NOMO-1 treated with dmso at 0.1 percent for 144 hours (cell line): ENCODE results near the gene TMEM120A.

Experiments
- DNase-seq: peaks from one replicate; lab custom pipeline; 2025; ENCODE audit not compliant: unreplicated experiment; lab: John Stamatoyannopoulos, UW

Gene TMEM120A

GRCh38 chr7:75960372-75960771 is 34.0 kb downstream of the TMEM120A start:
- no peak for DNase-seq

GRCh38 chr7:75958802-75959543 is 35.4 kb downstream of the TMEM120A start:
- DNase-seq, result no peak

- DNase-seq, result no peak
Observed at GRCh38 chr7:75957021-75957736, 37.2 kb downstream of the TMEM120A start.

GRCh38 chr7:75955331-75955955 is 39.0 kb downstream of the TMEM120A start:
- no peak for DNase-seq

- DNase-seq, result peak; percentile 75
Observed at GRCh38 chr7:75953931-75954330, 40.5 kb downstream of the TMEM120A start.

GRCh38 chr7:75953431-75953830 is 41.0 kb downstream of the TMEM120A start:
- no peak for DNase-seq

GRCh38 chr7:75951506-75951905 is 42.9 kb downstream of the TMEM120A start:
- peak; percentile 93 for DNase-seq

- no peak for DNase-seq
Observed at GRCh38 chr7:75950111-75950681, 44.2 kb downstream of the TMEM120A start.

GRCh38 chr7:75948179-75948578 is 46.2 kb downstream of the TMEM120A start:
- no peak for DNase-seq

- no peak for DNase-seq
Observed at GRCh38 chr7:75946207-75946855, 48.1 kb downstream of the TMEM120A start.

GRCh38 chr7:75945297-75946168 is 48.9 kb downstream of the TMEM120A start:
- DNase-seq, result peak; percentile 87

GRCh38 chr7:75944507-75944906 is 49.9 kb downstream of the TMEM120A start:
- no peak for DNase-seq

- DNase-seq, result no peak
Observed at GRCh38 chr7:75943864-75944263, 50.5 kb downstream of the TMEM120A start.

GRCh38 chr7:75938921-75939320 is 55.5 kb downstream of the TMEM120A start:
- DNase-seq, result no peak

GRCh38 chr7:75937958-75938786 is 56.2 kb downstream of the TMEM120A start:
- DNase-seq, result no peak
